Activated CD8-positive, alpha-beta memory T cell treated with anti-CD3 and anti-CD28 coated beads for 48 hours (primary cell): ENCODE data around the gene LSM14B.

Experiments
- DNase-seq, 3 experiments: peaks; one replicate each; pipeline ENCODE4 v3.0.0-alpha.2; 2020; ENCODE audit warnings: low read depth in 2 of 3, low spot score in 2 of 3

Gene LSM14B

GRCh38 chr20:62162765-62163484 lies 40.6 kb downstream of the LSM14B start:
- DNase-seq = no peak

GRCh38 chr20:62163485-62163865 lies 41.2 kb downstream of the LSM14B start:
- no peak for DNase-seq

GRCh38 chr20:62163986-62164762 lies 41.9 kb downstream of the LSM14B start:
- DNase-seq = no peak

GRCh38 chr20:62164879-62165761 lies 42.8 kb downstream of the LSM14B start:
- DNase-seq = no peak

GRCh38 chr20:62165762-62166399 lies 43.6 kb downstream of the LSM14B start:
- no peak for DNase-seq

GRCh38 chr20:62167474-62167873 lies 45.2 kb downstream of the LSM14B start:
- no peak for DNase-seq

- no peak for DNase-seq
These were observed 45.8 kb downstream of the LSM14B start for GRCh38 chr20:62168061-62168460.

GRCh38 chr20:62168890-62169435 lies 46.7 kb downstream of the LSM14B start:
- no peak for DNase-seq

GRCh38 chr20:62170536-62170935 lies 48.3 kb downstream of the LSM14B start:
- DNase-seq = no peak

- DNase-seq = no peak
These were observed 49.0 kb downstream of the LSM14B start for GRCh38 chr20:62171245-62171644.

GRCh38 chr20:62172666-62173065 lies 50.4 kb downstream of the LSM14B start:
- no peak for DNase-seq

- DNase-seq = no peak
These were observed 51.9 kb downstream of the LSM14B start for GRCh38 chr20:62174021-62174804.

GRCh38 chr20:62174870-62175624 lies 52.8 kb downstream of the LSM14B start:
- DNase-seq = no peak

- no peak for DNase-seq
These were observed 53.4 kb downstream of the LSM14B start for GRCh38 chr20:62175711-62176110.

- no peak for DNase-seq
These were observed 54.6 kb downstream of the LSM14B start for GRCh38 chr20:62176866-62177265.

- DNase-seq = no peak
These were observed 55.0 kb downstream of the LSM14B start for GRCh38 chr20:62177307-62177706.

- no peak for DNase-seq
These were observed 56.3 kb downstream of the LSM14B start for GRCh38 chr20:62178316-62179161.

GRCh38 chr20:62179162-62179504 lies 56.9 kb downstream of the LSM14B start:
- DNase-seq = no peak

- no peak for DNase-seq
These were observed 59.5 kb downstream of the LSM14B start for GRCh38 chr20:62181808-62182207.
